NT2/D1 (cell line): ENCODE measurements around the gene HIRA.
"Not testable (repeated sequence)": the region's sequence is repeated elsewhere in the genome, so short reads cannot be mapped to it uniquely, and the experiment has no call there.

ENCODE experiments used
- DNase-seq: peaks from one replicate; pipeline ENCODE4 v3.0.0-alpha.2; 2011; ENCODE audit warnings: low read depth, low spot score
- H3K27me3 ChIP-seq: 2 replicates; pipeline ENCODE4 v1.6.0; 2011; ENCODE audit warnings: mild to moderate bottlenecking; ENCODE audit not compliant: insufficient read length, insufficient read depth
- H3K36me3 ChIP-seq: 2 replicates; pipeline ENCODE4 v1.6.1; 2011; ENCODE audit warnings: mild to moderate bottlenecking, low read length, mixed read lengths; ENCODE audit not compliant: insufficient read depth, insufficient read length
- H3K4me1 ChIP-seq: 2 replicates; pipeline ENCODE4 v1.5.1; 2011; ENCODE audit not compliant: insufficient read depth, insufficient read length
- H3K4me3 ChIP-seq: 2 replicates; pipeline ENCODE4 v1.5.1; 2011; ENCODE audit warnings: low read depth; ENCODE audit not compliant: insufficient read length
- H3K9ac ChIP-seq: 2 replicates; pipeline ENCODE4 v1.6.0; 2011; ENCODE audit warnings: low read depth; ENCODE audit not compliant: insufficient read length
- H3K9me3 ChIP-seq: 2 replicates; pipeline ENCODE4 v1.5.1; 2011; ENCODE audit warnings: mild to moderate bottlenecking, low read length; ENCODE audit not compliant: insufficient read depth
- SUZ12 ChIP-seq: IDR thresholded peaks from 2 replicates; pipeline ENCODE4 v1.6.1; 2011; ENCODE audit not compliant: insufficient read length, insufficient read depth; ENCODE audit errors: extremely low read depth
- YY1 ChIP-seq: IDR thresholded peaks from 2 replicates; pipeline ENCODE4 v1.6.1; 2011; ENCODE audit not compliant: insufficient read length, insufficient read depth
- ZNF274 ChIP-seq: IDR thresholded peaks from 2 replicates; pipeline ENCODE4 v1.6.1; 2011; ENCODE audit warnings: mild to moderate bottlenecking, low read depth, low read length

The HIRA gene

DNA sequence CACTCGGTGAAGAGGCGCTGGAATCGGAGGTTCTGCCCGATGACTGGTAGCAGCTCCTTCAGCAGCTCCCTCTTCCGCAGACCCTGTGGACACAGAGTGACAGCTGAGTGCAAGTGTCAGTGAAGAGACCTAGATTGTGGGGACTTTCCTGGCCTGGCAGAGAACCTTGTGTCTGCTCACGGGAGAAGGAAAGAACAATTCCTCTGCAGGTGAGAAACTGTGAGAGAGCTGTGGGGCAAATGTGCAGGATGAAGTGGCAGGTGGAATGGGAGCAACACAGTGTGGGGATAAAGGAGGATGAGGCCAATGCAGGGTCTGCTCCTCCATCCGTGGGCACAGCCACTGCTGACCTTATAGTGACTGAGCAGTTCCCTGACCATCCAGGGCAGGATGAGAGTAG, 100.1 kb downstream of the HIRA start:
- H3K36me3 ChIP-seq, result peaks cover 41% of the 10 kb centered on the region
- no peaks in the 10 kb centered on the region for H3K4me1 ChIP-seq
- TF ChIP-seq YY1, result no peak
- DNase-seq, result no peak
- H3K9ac ChIP-seq, result no peak overlapping the region
- no peak overlapping the region for H3K4me3 ChIP-seq
- H3K9me3 ChIP-seq, result no peaks in the 10 kb centered on the region
- H3K27me3 ChIP-seq, result no peaks in the 10 kb centered on the region

DNA sequence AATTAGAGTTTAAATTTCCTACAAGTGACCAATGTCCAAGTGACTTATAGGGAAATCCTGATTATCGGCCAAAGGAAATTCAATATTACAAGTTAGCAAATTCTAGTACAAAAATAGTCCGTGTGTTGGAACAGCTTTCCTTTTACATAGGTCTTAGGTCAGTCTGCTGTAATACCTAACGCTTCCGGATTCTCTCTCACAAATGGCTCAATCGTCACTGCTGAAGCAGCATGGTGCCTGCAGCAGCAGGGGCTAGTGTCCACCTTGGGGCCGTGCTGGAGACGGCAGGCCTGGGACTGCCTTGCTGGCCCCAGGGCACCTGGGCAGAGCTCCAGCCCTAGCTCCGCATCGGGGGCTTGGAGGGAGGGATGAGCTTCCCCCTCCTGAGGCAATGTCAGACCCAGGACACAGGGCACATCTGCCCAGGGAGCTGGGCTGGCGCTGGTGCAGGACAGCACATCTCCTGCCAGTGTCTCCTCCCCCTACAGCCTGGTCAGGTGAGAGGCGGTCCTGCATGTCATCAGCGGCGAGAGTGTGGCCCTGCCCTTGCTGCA, 100.6 kb downstream of the HIRA start:
- DNase-seq, result no peak
- TF ChIP-seq SUZ12 (no peak), ZNF274 (no peak), YY1 (no peak)
- H3K36me3 ChIP-seq, result peaks cover 36% of the 10 kb centered on the region
- H3K9ac ChIP-seq, result no peak overlapping the region
- no peaks in the 10 kb centered on the region for H3K9me3 ChIP-seq
- no peaks in the 10 kb centered on the region for H3K4me1 ChIP-seq
- H3K4me3 ChIP-seq, result no peak overlapping the region
- no peaks in the 10 kb centered on the region for H3K27me3 ChIP-seq

DNA sequence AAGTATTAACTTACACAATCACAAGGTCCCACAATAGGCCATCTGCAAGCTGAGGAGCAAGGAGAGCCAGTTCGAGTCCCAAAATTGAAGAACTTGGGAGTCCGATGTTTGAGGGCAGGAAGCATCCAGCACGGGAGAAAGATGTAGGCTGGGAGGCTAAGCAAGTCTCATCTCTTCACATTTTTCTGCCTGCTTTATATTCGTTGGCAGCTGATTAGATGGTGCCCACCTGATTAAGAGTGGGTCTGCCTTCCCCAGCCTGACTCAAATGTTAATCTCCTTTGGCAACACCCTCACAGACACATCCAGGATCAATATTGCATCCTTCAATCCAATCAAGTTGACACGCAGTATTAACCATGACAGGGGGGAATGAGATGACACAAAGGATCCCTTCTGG, 101.3 kb downstream of the HIRA start:
- not testable (repeated sequence) for H3K4me1 ChIP-seq, H3K4me3 ChIP-seq, H3K27me3 ChIP-seq, DNase-seq, H3K9me3 ChIP-seq, H3K9ac ChIP-seq
- H3K36me3 ChIP-seq, result peaks cover 33% of the 10 kb centered on the region

DNA sequence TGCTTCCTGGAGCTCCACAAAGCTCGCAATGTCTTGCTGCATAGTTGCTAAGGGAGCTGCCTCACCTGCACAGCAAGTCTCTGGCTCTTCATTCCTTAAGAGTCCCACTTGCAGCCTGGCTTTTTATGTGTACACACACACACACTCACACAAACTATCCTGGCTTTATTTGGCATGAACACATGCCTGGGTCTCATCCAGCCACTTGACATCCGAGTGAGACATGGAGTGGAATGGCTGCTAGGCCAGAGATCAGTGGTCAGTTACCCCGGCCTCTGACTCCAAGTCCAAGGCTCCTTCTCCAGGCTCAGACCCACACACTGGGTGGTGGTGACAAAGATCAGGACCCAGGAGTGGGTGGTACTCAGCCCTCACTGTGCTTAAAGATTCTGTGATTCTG, 102.1 kb downstream of the HIRA start:
- DNase-seq, result no peak
- Histone ChIP-seq H3K4me1 (no peaks in the 10 kb centered on the region), H3K9me3 (no peaks in the 10 kb centered on the region), H3K9ac (no peak overlapping the region), H3K4me3 (no peak overlapping the region), H3K27me3 (no peaks in the 10 kb centered on the region), H3K36me3 (peaks cover 33% of the 10 kb centered on the region)
- no peak for TF ChIP-seq ZNF274
- no peak for TF ChIP-seq SUZ12
- no peak for TF ChIP-seq YY1

DNA sequence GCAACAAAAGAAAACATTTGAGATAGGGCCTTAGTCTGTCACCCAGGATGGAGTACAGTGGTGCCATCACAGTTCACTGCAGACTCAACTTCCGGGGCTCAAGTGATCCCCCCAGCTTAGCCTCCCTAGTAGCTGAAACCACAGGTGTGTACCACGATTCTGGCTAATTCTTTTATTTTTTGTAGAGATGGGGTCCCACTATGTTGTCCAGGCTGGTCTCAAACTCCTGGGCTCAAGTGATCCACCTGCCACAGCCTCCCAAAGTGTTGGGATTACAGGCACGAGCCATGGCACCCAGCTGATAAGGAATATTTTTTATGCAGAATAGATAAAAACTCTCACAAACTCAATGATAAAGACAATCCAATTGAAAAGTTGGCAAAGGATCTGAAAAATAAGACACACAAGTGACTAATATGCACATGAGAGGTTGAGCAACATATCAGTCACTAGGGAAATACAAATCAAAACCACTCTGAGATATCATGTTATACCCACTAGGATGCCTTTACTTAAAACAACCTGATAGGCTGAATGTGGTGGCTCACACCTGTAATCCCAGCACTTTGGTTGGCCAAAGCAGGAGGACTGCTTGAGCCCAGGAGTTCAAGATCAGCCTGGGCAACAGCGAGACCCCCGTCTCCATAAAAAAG, 106.1 kb downstream of the HIRA start:
- Histone ChIP-seq H3K36me3 (peaks cover 14% of the 10 kb centered on the region), H3K4me1 (no peaks in the 10 kb centered on the region), H3K27me3 (no peaks in the 10 kb centered on the region), H3K4me3 (no peak overlapping the region), H3K9me3 (no peaks in the 10 kb centered on the region), H3K9ac (no peak overlapping the region)
- no peak for TF ChIP-seq YY1
- TF ChIP-seq ZNF274, result no peak
- TF ChIP-seq SUZ12, result no peak
- no peak for DNase-seq

DNA sequence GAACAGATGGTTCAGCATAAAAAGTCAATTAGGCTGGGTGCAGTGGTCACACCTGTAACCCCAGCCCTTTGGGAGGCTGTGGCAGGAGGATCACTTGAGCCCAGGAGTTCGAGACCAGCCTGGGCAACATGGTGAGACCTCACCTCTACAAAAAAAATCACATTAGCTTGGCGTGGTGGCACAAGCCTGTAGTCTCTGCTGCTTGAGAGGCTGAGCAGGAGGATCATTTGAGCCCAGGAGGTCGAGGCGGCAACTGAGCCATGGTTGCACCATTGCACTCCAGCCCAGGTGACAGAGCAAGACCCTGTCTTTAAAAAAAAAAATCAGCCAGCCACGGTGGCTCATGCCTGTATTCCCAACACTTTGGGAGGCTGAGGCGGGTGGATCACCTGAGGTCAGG, 108.1 kb downstream of the HIRA start:
- H3K4me1 ChIP-seq, H3K27me3 ChIP-seq, H3K36me3 ChIP-seq, H3K9ac ChIP-seq, H3K9me3 ChIP-seq, DNase-seq, H3K4me3 ChIP-seq: not testable (repeated sequence)

DNA sequence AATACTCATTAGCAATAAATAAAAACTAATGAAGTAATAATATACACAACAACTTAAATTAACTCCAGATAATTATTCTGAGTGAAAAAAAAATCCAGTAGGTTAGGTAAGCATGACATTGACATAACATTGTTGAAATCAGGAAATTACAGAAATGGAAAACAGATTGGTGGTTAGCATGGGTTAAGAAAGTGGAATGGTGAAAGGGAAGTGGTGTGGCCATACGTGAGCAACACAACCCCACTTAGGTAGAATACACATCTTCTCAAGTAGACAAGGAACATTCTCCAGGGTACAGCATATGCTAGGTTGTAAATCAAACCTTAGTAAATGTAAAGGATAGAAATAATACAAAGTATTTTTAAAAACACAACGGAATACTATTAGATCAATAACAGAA, 109.8 kb downstream of the HIRA start:
- Histone ChIP-seq H3K4me3 (no peak overlapping the region), H3K27me3 (no peaks in the 10 kb centered on the region), H3K36me3 (no peaks in the 10 kb centered on the region), H3K9me3 (peaks cover 18% of the 10 kb centered on the region), H3K4me1 (no peaks in the 10 kb centered on the region), H3K9ac (no peak overlapping the region)
- TF ChIP-seq ZNF274, result no peak
- no peak for TF ChIP-seq SUZ12
- no peak for TF ChIP-seq YY1
- no peak for DNase-seq

DNA sequence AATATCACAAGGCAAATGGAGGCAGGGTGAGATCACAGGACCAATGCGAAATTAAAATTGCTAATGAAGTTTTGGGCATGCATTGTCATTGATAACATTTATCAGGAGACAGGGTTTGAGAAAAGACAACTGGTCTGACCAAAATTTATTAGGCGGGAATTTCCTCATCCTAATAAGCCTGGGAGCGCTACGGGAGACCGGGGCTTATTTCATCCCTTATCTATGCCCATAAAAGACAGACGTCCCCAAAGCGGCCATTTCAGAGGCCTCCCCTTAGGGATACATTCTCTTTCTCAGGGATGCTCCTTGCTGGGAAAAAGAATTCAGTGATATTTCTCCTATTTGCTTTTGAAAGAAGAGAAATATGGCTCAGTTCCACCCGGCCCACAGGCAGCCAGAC, 111.4 kb downstream of the HIRA start:
- not testable (repeated sequence) for H3K4me1 ChIP-seq, H3K4me3 ChIP-seq, H3K9ac ChIP-seq, H3K27me3 ChIP-seq, H3K36me3 ChIP-seq, DNase-seq
- H3K9me3 ChIP-seq, result peaks cover 27% of the 10 kb centered on the region
